BLaER1 treated with 17β-estradiol and CSF1 and Interleukin-3, amounts not matched to agents 10 nM and 100 nM (cell line): Measurements from ENCODE around the gene SLC46A2.

Experiments
- H3K27ac ChIP-seq, 11 experiments: shearing (Covaris generic); formaldehyde crosslinking; 2 replicates each; pipeline ENCODE4 v1.8.1; 2022
- H3K27me3 ChIP-seq, 11 experiments: shearing (Covaris generic); formaldehyde crosslinking; 2 replicates each; pipeline ENCODE4 v1.8.1; 2022
- H3K36me3 ChIP-seq, 11 experiments: shearing (Covaris generic); formaldehyde crosslinking; 2 replicates each; pipeline ENCODE4 v1.8.1; 2022
- H3K4me1 ChIP-seq, 10 experiments: shearing (Covaris generic); formaldehyde crosslinking; 2 replicates each; pipeline ENCODE4 v1.8.1; 2022
- H3K4me2 ChIP-seq, 11 experiments: shearing (Covaris generic); formaldehyde crosslinking; 2 replicates each; pipeline ENCODE4 v1.8.1; 2022
- H3K4me3 ChIP-seq, 10 experiments: shearing (Covaris generic); formaldehyde crosslinking; 2 replicates each; pipeline ENCODE4 v1.8.1; 2022
- H3K9ac ChIP-seq, 11 experiments: shearing (Covaris generic); formaldehyde crosslinking; 2 replicates each; pipeline ENCODE4 v1.8.1; 2022
- H3K9me3 ChIP-seq, 11 experiments: shearing (Covaris generic); formaldehyde crosslinking; replicated peaks in 1 of 11; 2 replicates each; pipeline ENCODE4 v1.8.1; 2022
- H4K20me1 ChIP-seq, 11 experiments: shearing (Covaris generic); formaldehyde crosslinking; 2 replicates each; pipeline ENCODE4 v1.8.1; 2022
- Cebpa-rat ChIP-seq, 11 experiments: shearing (Covaris generic); IDR thresholded peaks; 2 replicates each; pipeline ENCODE4 v1.8.1; 2022

The SLC46A2 gene

GRCh38 chr9:112890106-112891081 is at the start of gene SLC46A2:
Gene SLC46A2, minus strand, starts transcription at chr9:112890876. Its CDS starts 195 bp downstream, at chr9:112890681.
- Histone ChIP-seq H3K9me3 (peaks cover 0 to 31% (median 21%) of the 10 kb centered on the region in 11 experiments; a peak in 20 of 22 replicates), H3K4me1 (peaks cover 0 to 65% (median 36%) of the 10 kb centered on the region in 10 experiments; a peak in 16 of 20 replicates), H3K4me2 (peak within 1 kb of the TSS in 3 of 11 experiments; percentile 83 to 88 (median 85); a peak in 5 of 22 replicates), H3K4me3 (no peak within 1 kb of the TSS), H4K20me1 (no peaks in the 10 kb centered on the region), H3K36me3 (peaks cover 0 to 18% (median 0%) of the 10 kb centered on the region in 11 experiments; a peak in 6 of 22 replicates), H3K27ac (peak within 1 kb of the TSS in 5 of 11 experiments; percentile 38 to 99 (median 95); a peak in 9 of 22 replicates), H3K9ac (no peak within 1 kb of the TSS), H3K27me3 (no peaks in the 10 kb centered on the region)
- no peak for TF ChIP-seq Cebpa-rat (IDR thresholded peaks at IDR 0.05)

- Histone ChIP-seq H4K20me1 (no peaks in the 10 kb centered on the region), H3K27me3 (no peaks in the 10 kb centered on the region), H3K9ac (no peak overlapping the region), H3K27ac (no peak overlapping the region), H3K4me2 (no peak overlapping the region), H3K9me3 (peaks cover 2 to 12% (median 7%) of the 10 kb centered on the region in 11 experiments; a peak in 14 of 22 replicates), H3K4me1 (no peaks in the 10 kb centered on the region), H3K36me3 (no peaks in the 10 kb centered on the region), H3K4me3 (no peak overlapping the region)
- no peak for TF ChIP-seq Cebpa-rat (IDR thresholded peaks at IDR 0.05)
Measured at GRCh38 chr9:112939418-112939817, 48.7 kb upstream of the SLC46A2 start.

DNA sequence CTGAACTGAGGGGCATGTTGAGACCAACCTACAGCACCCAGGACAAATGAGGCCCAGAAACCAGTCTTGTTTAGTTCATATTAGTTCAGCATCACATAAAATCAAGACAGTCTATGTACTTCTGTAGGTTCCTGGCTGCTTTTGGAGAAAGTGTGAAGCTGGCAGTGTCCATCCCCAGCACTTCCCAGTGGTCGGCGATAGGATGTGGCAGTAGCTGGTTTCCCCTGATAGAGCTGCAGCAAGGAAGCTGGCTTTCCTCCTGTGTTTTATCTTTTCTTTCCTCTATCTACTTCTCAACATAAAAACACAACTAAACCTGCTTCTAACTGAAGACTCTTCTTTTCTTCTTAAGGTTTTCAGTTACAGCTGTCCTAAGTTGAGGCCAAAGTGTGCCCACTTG is 43.0 kb upstream of the SLC46A2 start:
- Histone ChIP-seq H3K9ac (no peak overlapping the region), H3K4me2 (no peak overlapping the region), H3K36me3 (no peaks in the 10 kb centered on the region), H3K4me1 (no peaks in the 10 kb centered on the region), H3K4me3 (no peak overlapping the region), H4K20me1 (no peaks in the 10 kb centered on the region), H3K27ac (no peak overlapping the region), H3K9me3 (peaks cover 0 to 5% (median 0%) of the 10 kb centered on the region in 11 experiments; a peak in 2 of 22 replicates), H3K27me3 (no peaks in the 10 kb centered on the region)
- TF ChIP-seq Cebpa-rat (IDR thresholded peaks at IDR 0.05) = no peak

DNA sequence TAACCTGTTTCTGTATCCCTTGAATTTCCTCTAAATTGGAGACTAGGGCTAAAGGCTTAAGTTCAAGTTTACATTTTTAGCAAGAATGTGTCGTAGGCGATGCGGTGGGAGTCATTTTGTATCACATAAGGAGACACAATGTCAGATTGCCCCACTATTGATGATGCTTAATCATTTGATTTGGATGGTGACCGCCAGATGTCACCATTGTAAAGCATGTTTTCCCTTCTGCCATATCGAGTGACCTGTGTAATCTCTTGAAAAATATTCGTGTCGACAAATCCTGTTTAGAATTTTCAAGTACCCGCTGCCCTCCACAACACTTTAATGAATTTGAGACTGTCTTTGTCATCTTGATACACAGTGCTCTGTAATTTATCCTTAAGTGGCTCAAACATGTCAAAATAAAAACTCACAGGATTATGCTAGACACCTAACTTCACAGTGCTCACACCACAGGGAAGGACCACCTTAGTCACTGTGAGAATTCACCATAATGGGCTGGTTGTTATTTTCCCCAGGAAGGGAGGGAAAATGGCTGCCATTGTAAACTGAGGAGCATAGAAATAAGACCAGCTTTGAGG is 34.5 kb upstream of the SLC46A2 start:
- no peak for TF ChIP-seq Cebpa-rat (IDR thresholded peaks at IDR 0.05)
- Histone ChIP-seq H3K4me2 (peak overlapping the region in 1 of 11 experiments; percentile 38; a peak in 1 of 22 replicates), H3K27me3 (no peaks in the 10 kb centered on the region), H3K9ac (0 out of 22 replicates have a peak overlapping the region, but pooled peaks of 1 of the 11 experiments have one; percentile 16), H3K4me1 (peaks cover 0 to 9% (median 0%) of the 10 kb centered on the region in 10 experiments; a peak in 2 of 20 replicates), H3K36me3 (no peaks in the 10 kb centered on the region), H3K4me3 (no peak overlapping the region), H3K9me3 (no peaks in the 10 kb centered on the region), H3K27ac (no peak overlapping the region), H4K20me1 (no peaks in the 10 kb centered on the region)

DNA sequence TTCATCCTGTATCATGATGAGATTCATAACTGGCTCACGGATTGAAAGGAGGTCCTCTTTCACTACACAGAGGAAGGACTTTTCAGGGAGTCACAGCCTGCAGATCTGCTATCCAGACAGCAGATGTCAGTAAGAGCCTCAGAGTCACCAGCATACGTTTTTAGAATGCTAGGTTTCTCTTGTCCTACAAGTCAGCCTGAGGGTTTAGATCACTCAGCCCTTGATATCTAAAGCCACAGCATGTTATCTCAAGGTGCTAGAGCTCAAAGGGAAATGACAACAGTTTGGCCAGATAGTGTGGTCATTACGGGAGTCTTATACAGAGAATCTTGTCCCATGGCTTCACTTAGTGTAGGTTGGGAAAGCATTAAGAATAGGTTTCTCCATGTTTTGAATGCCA is 30.9 kb upstream of the SLC46A2 start:
- TF ChIP-seq Cebpa-rat (IDR thresholded peaks at IDR 0.05) = no peak
- H3K4me1 ChIP-seq = peaks cover 0 to 9% (median 0%) of the 10 kb centered on the region in 10 experiments; a peak in 2 of 20 replicates
- no peak overlapping the region for H3K4me3 ChIP-seq
- no peaks in the 10 kb centered on the region for H4K20me1 ChIP-seq
- H3K4me2 ChIP-seq = no peak overlapping the region
- no peaks in the 10 kb centered on the region for H3K27me3 ChIP-seq
- H3K36me3 ChIP-seq = no peaks in the 10 kb centered on the region
- no peak overlapping the region for H3K9ac ChIP-seq
- H3K9me3 ChIP-seq = no peaks in the 10 kb centered on the region
- no peak overlapping the region for H3K27ac ChIP-seq

GRCh38 chr9:112917987-112918362 is 27.3 kb upstream of the SLC46A2 start:
- Histone ChIP-seq H3K9ac (no peak overlapping the region), H3K27ac (no peak overlapping the region)

DNA sequence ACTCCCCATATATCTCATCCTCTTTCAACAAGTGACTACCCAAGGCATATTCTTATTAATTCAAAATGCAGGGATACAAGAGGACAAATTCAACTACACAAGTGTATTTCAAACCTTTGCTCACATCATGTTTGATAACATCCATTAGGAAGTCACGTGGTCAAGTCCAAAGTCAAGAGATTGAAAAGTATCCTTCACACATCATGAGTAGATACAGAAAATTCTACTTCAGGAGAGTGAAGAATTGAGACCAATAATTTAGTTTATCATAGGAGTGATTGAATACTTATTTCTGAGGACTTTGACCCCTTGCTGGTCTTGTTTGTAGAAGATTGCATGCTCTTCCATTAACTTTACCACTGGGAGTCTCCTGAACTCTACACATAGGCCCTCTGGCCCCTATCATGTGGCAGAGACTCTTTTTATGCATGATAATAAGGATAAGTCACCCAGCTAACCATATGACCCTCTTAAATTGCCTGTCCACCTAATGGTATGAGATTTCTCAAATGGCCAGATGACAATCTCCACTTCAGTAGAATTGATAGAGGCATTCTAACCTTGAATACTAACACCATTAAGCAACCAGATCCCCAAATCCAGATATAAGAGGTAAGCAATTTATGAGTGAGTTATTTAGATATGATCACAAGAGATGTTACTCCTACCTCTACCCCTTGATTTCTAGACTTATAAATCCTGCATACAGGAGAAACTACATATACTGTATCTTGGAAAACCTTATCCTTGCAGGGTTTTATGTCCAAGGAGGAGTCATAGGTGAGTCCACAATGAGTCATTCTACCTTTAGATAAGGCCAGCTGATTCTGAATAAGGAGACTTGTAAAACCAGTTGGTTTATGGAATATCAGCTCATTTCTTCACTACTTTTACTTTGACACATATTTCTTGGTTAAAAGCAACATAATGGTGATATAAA is 26.6 kb upstream of the SLC46A2 start:
- Histone ChIP-seq H3K4me1 (no peaks in the 10 kb centered on the region), H4K20me1 (no peaks in the 10 kb centered on the region), H3K36me3 (no peaks in the 10 kb centered on the region), H3K4me3 (no peak overlapping the region), H3K27me3 (no peaks in the 10 kb centered on the region), H3K4me2 (no peak overlapping the region), H3K9me3 (peaks cover 0 to 6% (median 0%) of the 10 kb centered on the region in 11 experiments; a peak in 5 of 22 replicates), H3K9ac (no peak overlapping the region), H3K27ac (no peak overlapping the region)
- TF ChIP-seq Cebpa-rat (IDR thresholded peaks at IDR 0.05) = no peak

More at GRCh38 chr9:112917987-112918362, 27.3 kb upstream of the SLC46A2 start:
- Histone ChIP-seq H3K4me1 (peaks cover 0 to 5% (median 0%) of the 10 kb centered on the region in 10 experiments; a peak in 2 of 20 replicates), H3K4me2 (no peak overlapping the region), H4K20me1 (no peaks in the 10 kb centered on the region), H3K36me3 (no peaks in the 10 kb centered on the region), H3K27me3 (no peaks in the 10 kb centered on the region), H3K9me3 (no peaks in the 10 kb centered on the region; a peak in 2 of 22 replicates), H3K4me3 (no peak overlapping the region)
- no peak for TF ChIP-seq Cebpa-rat (IDR thresholded peaks at IDR 0.05)

DNA sequence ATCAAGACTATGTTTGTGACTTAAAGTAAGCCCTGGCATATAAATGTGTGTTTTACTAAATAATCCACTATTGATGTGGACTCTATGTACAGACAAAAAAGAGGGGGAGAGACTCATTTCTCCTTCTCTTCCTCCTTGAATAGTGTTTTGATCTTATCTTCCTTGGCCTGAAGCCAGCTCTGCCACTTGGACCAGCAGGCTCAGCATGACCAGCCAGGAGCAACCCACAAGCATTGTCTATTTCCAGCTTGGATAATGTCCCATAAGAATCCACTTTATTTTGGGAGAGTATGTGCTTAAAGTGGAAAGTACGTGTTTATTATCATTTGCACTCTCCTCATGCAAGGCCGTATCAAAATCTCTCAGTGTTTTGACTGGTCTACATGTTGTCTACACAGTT is 23.8 kb upstream of the SLC46A2 start:
- H3K36me3 ChIP-seq = no peaks in the 10 kb centered on the region
- no peak for TF ChIP-seq Cebpa-rat (IDR thresholded peaks at IDR 0.05)

More for the DNA sequence above, 23.8 kb upstream of the SLC46A2 start:
- Histone ChIP-seq H3K4me2 (no peak overlapping the region), H4K20me1 (no peaks in the 10 kb centered on the region), H3K9ac (no peak overlapping the region), H3K27me3 (no peaks in the 10 kb centered on the region), H3K27ac (no peak overlapping the region), H3K9me3 (peaks cover 0 to 11% (median 0%) of the 10 kb centered on the region in 11 experiments; a peak in 5 of 22 replicates), H3K4me3 (no peak overlapping the region), H3K4me1 (no peaks in the 10 kb centered on the region)
